Hippocampal formation (tissue), 2 donors: ENCODE data around the gene PRR19.
"Not testable (repeated sequence)": the region's sequence is repeated elsewhere in the genome, so short reads cannot be mapped to it uniquely, and the experiment has no call there.

Experiments
- DNase-seq, 2 donors: peaks; one replicate each; lab custom pipeline; 2025; lab: John Stamatoyannopoulos, UW

The PRR19 gene

DNA sequence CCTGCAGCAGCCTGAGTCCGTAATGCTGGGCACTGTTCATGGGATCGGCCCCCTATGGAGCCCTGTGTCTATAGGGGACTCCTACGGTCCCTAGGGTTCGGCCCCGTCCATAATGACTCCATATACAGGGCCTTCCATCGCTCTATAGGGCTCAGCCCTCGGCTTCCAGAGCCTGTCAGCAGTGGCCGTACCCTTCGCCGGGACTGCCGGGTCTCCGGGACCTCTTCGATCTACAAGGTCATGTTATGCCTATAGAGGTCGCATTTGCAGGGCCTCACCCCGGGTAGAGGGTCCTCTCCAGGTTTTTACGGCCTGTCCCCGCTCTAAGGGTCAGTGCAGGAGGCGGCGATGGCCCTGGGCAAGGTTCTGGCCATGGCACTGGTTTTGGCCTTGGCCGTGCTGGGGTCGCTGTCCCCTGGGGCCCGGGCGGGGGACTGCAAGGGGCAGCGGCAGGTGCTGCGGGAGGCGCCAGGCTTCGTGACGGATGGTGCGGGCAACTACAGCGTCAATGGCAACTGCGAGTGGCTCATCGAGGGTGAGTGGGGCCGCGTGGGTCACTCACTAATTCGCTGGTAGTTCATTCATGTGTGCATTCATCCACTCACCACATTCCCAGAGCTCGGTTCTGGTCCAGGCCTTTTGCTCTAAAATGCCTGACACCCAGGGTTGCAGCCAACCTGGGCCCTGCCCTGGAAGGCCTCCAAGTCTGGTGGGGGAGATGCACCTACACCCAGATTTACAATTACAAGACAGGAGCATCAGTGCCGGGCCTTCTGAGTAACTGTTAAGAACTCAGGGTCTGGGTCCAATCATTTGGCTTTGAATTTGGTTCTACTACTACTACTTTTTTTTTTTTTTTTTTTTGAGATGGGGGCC is 24.2 kb downstream of the PRR19 start:
- DNase-seq = no peak

DNA sequence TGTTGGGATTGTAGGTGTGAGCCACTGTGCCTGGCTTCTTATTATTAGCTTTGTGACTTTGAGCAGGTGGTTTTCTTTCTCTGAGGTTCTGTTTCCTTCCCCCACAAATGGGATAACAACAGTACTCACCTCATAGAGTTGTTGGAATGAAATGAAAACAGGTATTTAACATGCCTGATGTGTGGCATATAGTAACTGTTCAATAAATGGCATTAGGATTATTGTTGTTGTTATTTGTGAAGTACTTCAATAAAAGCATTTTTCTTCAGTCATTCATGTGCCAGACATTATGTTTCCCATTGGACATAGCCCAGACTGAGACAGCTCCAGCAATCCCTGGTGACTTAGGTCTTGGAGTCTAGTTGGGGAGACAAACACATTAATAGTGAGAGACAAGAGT is 25.0 kb downstream of the PRR19 start:
- DNase-seq = no peak

DNA sequence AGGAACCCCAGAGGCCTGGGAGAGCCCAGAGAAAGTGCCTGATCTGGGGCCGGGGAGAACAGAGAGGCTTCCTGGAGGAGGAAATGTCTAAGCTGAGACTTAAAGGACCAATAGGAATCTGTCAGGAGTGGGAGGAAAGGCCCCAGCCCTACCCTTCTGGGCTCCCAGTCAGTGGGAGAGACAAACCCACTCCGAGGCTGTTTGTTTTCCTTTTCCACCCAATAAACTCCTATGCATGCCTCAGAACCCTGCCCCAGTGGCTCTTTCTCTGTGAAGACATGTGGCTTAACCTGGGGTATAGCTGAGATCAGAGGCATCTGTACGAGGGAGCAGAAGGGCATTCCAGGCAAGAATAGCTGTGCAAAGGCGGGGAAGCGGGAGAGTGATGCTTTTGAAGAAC is 25.4 kb downstream of the PRR19 start:
- no peak for DNase-seq

DNA sequence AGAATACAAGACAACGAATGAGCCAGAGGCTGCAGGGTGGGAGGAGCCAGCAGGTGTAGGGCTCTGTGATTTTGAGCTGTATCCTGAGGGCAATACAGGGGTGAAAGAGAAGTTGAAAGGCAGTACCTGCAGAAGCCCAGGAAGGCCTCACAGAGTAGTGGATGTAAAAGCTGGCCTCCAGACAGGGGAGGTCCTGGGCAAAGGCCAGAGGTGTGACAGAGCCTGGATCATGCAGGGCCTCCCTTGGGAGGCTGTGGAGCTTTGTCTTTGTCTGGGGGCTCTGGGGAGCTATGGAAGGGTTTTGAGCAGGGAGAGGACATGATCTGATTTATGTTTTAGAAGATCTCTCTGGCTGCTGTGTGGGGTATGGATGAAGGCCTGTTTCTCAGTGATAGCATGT is 26.2 kb downstream of the PRR19 start:
- DNase-seq = no peak

DNA sequence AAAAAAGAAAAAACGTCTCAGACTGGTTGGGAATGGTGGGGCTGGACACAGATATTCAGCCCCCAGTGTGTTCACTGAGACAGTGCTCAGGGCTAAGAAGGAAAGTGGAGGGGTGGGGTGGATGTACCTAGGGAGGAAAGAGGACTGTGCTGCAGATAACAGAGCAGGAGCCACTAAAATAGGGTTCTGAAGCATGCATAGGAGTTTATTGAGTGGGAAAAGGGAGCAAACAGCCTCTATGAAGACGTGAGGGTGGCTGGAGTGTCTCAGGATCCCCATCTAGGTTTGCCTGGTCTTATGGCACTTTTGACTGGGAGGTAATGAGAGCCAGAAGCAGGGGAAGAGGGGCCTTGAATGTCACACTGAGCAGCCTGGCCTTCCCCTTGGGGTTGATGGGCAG is 26.9 kb downstream of the PRR19 start:
- no peak for DNase-seq

DNA sequence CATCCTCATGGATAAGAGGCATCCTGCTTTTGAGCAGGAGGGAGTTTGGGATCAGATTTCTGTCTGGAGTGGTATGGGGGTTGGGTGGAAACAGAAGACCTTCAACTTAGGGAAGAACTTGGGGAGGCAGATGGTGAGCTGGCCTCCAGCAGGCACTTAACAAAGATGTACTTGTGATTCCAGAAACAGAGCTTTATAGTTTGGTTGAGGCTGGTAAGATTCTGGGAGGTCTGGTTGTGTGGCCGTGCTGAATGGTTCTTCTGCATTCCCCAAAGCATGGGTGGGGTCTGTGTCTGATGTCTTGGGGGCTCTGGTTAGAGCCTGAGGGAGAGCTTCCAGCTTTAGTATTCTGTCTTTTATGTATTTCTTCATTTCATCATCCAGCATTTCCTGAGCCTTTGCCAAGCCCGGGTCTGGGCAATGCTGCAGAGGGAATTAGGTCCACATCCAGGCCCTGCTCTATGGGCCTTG is 28.3 kb downstream of the PRR19 start:
- no peak for DNase-seq

DNA sequence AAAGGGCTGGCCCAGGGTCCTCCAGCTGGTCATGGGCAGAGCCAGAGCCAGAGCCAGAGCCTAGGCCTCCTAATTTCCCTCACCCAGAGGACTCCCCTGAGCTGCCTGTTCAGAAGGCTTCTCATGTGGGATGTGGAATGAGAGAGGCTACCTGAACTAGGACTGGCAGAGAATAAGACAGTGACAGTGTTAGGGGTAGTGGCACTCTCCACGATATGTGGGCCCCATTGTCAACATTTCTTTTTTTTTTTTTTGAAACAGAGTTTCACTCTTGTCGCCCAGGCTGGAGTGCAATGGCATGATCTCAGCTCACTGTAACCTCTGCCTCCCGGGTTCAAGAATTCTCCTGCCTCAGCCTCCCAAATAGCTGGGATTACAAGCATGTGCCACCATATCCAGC is 29.4 kb downstream of the PRR19 start:
- DNase-seq = not testable (repeated sequence)

DNA sequence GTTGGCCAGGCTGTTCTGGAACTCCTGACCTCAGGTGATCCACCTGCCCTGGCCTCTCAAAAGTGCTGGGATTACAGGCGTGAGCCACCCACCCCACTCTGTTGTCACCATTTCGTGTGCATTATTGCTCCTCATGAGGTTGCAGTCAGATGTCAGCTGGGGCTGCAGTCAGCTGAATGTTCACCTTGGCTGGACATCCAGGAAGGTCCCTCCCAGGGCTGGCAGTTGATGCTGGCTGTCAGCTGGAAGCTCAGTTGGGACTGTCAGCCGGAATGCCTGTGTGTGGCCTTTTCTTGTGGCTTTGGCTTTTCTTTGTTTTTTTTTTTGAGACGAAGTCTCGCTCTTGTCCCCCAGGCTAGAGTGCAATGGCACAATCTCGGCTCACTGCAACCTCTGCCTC is 30.1 kb downstream of the PRR19 start:
- no peak for DNase-seq

DNA sequence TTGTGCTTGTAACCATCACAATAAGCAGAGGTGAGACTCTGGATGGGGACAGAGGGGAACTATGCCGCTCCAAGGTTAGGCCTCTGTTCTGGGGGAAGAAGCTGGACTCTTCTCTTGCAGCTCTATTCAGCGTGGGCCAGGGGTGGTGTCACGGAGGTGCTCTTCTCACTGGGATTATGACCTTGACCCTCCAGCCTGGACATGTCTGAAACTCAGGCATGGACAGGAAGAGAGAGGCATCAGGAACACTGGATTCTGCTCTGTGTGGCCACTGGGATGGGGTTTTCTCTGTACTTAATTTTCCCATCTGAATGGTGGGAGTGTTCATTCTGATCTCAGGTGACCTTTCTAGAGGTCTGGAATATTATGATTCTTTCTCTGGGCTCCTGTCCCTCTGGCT is 31.1 kb downstream of the PRR19 start:
- no peak for DNase-seq

DNA sequence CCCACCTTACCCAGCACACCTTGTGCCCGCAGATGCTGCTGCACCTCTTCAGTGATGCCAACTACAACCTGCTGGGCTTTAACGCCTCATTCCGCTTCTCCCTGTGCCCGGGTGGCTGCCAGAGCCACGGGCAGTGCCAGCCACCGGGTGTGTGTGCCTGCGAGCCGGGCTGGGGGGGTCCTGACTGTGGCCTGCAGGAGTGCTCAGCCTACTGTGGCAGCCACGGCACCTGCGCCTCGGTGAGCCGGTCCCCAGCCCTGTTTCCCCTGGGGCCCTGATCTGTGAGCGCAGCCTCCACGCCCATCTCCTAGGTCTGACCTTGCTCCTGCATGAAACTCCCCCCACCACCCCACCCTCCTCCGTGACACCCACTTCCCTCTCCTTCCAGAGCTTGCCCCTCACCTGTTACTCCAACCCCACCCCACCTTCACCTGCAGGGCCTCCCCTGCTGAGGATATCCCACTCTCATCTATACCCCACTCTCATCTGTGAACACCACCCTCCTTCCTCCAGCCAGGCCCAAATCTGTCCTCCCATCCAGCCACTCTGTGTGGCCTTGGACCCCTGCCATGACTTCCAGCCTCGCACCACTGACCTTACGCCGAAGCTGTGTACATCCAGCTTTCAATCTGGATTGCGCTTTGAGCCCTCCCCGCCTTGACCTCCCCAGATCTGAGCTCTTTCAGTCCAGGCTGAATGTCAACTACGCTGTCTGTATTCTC is 32.2 kb downstream of the PRR19 start:
- no peak for DNase-seq

DNA sequence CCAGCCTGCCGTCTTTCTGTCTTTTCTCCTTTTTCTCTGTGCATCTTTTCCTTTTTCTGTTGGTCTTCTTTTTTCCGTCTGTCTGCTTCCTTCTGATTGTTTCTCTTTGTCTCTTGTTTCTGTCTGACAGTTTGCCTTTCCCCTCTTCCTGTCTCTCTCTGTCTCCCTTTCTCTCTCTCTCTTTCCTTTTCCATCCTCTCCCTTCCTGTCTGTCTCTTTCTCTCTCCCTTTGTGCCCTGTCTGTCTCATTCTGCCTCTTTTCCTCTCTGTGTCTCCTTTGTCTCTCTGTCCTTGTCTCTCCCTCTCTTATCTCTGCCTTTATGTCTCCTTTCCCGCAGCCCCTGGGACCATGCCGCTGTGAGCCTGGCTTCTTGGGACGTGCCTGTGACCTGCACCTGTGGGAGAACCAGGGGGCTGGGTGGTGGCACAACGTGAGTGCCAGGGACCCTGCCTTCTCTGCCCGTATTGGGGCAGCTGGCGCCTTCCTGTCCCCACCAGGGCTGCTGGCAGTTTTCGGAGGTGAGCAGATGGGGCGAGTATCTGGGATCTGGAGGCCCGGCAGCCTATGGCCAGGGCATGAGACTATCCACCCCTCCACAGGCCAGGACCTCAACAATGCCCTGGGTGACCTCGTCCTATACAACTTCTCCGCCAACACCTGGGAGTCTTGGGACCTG is 32.9 kb downstream of the PRR19 start:
- no peak for DNase-seq

DNA sequence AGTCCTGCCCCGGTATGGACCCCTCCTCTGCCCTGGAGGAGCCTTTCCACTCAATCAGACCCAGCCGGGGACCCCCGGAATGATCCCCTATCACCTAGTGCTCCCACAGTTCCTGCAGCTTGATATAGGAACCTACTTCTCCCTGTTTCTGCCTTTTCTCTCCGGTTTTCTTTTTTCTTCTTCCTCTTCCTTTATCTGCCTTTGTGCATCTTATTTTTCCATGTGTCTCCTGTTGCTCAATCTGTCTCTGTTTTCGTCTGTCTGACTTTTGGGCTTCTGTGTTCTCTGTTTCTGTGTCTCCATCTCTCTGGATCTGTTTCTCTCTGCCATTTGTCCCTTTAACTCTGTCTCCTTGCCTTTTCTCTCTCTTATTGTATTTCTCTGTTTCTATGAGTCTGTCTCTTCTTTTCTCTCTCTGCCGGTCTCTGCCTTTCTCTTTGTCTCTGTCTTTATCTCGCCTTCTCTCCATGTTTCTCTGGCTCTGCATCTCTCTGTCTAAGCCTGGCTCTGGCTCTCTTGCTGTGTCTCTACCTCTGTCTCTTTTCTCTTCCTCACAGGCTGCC is 33.5 kb downstream of the PRR19 start:
- no peak for DNase-seq

DNA sequence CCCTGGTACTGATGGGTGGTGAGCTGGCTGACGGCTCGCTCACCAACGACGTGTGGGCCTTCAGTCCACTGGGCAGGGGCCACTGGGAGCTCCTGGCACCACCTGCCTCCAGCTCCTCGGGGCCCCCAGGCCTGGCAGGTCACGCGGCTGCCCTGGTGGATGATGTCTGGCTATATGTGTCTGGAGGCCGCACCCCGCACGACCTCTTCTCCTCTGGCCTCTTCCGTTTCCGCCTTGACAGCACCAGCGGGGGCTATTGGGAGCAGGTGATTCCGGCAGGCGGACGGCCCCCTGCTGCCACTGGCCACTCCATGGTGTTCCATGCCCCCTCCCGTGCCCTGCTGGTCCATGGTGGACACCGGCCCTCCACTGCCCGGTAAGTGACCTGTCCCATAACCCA is 34.0 kb downstream of the PRR19 start:
- no peak for DNase-seq

DNA sequence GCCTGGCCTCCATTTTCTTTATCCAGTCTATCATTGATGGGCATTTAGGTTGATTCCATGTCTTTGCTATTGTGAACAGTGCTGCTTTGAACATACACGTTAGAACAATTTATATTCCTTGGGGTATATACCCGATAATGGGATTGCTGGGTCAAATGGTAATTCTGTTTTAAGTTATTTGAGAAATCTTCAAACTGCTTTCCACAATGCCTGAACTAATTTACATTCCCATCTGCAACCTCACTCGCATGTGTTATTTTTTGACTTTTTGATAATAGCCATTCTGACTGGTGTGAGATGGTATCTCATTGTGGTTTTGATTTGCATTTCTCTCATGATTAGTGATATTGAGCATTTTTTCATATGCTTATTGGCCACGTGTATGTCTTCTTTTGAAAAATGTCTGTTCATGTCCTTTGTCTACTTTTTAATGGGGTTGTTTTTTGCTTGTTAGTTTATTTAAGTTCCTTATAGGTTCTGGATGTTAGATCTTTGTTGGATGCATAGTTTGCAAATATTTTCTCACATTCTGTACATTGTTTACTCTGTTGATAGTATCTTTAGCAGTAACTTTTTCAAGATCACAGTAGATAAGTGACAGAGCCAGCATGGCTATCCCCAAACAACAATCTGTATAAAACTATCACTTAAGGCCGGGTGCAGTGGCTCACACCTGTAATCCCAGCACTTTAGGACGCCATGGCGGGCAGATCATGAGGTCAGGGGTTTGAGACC is 37.4 kb downstream of the PRR19 start:
- DNase-seq = not testable (repeated sequence)

DNA sequence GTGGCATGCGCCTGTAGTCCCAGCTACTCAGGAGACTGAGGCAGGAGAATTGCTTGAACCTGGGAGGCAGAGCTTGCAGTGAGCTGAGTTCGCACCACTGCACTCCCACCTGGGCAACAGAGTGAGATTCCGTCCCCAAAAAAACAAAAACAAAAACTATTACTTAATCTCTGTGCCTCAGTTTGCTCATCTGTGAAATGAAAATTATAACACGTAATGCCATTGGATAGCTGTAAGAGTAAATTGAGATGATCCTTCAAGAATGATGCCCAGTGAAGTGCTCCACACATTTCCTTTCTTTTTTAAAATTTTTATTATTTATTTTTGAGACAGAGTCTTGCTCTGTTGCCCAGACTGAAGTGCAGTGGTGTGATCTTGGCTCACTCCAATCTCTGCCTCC is 38.0 kb downstream of the PRR19 start:
- DNase-seq = not testable (repeated sequence)

DNA sequence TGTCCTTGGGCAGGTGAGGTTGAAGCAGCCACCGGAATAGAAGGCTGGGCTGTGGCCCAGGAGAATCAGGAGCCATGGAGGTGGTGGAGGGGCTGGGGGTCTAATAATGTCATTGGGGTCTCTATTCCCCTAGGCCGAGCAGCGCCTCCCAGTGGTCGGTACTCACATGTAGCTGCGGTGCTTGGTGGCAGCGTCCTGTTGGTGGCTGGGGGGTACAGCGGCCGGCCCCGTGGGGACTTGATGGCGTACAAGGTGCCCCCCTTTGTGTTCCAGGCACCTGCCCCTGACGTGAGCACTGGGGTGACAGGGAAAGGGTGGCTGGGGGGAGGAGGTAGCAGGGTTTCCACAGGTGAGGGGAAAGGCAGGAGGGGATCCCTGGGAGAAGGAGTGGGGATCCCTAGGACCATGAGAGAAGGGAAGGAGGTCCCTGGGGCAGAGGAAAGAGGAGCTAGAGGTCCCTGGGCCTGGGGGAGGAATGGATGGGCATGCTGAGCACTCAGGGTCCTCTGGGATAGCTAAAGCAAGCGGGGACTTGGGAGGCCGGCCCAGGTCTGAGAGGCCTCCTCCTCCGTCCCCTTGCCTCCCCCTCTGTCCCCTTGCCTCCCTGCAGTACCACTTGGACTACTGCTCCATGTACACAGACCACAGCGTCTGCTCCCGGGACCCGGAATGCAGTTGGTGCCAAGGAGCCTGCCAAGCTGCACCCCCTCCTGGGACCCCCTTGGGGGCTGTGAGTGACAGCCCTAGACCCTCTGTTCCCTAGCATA is 41.6 kb downstream of the PRR19 start:
- DNase-seq = no peak

DNA sequence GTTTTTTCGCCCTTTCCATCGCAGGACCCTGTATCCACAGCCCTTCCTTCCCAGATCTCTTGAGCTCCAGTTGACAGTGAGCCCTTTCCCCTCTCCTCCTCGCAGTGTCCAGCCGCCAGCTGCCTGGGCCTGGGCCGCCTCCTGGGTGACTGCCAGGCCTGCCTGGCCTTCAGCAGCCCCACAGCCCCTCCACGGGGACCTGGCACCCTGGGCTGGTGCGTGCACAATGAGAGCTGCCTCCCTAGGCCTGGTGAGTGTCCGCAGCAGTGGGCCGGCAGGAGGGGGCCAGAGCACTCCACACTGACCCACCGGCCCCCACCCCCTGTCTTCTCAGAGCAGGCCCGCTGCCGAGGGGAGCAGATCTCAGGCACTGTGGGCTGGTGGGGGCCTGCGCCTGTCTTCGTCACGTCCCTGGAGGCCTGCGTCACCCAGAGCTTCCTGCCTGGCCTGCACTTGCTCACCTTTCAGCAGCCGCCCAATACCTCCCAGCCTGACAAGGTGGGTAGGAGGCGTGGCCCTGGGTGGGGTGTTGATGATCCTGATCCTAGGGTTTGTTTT is 42.5 kb downstream of the PRR19 start:
- DNase-seq = no peak

DNA sequence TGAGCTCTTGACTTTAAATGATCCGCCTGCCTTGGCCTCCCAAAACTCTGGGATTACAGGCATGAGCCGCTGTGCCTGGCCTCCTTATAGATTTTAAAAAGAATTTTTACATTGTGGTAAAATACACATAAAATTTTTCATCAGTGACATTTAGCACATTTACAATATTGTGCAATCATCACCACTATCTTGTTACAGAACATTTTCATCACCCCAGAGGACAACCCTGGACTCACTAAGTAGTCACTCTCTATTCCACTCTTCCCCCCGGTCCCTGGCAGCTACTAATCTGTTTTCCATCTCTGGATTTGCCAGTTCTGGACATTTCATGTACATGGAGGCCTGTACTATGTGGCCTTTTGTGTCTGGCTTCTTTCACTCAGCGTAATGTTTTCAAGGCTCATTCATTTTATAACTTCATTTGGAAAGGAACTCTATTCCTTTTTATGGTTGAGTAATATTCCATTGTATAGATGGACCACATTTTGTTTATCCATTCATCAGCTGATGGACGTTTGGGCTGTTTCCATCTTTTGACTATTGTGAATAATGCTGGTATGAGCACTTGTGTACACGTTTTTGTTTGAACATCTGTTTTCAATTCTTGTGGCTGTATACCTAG is 43.4 kb downstream of the PRR19 start:
- DNase-seq = no peak

DNA sequence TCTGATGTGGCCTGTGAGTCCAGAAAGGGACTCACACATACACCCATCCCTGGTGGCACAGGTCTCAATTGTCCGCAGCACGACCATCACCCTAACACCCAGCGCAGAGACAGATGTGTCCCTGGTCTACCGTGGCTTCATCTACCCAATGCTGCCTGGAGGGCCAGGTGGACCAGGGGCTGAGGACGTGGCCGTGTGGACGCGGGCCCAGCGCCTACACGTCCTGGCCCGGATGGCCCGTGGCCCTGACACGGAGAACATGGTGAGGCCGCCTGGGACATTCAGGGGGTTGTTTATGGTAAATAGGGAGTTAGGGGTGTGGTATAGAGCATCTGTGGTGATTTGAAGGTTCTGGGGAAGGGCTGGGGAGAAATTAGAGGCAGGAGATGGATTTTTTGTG is 46.3 kb downstream of the PRR19 start:
- no peak for DNase-seq
